K562 (cell line): ENCODE measurements around the gene DPH5. TPM values are rescaled to one million over a fixed set of nuclear protein-coding genes. Genes with fewer than 3 reads are reported as not detected.
A peak's percentile ranks its signal among the peaks of the same experiment; 100 is the strongest.

ENCODE experiments used
- ATF7 ChIP-seq: fragments of 450-650 bp; IDR thresholded peaks from 2 replicates; pipeline ENCODE4 v1.7.1; 2014; ENCODE audit warnings: mild to moderate bottlenecking, moderate library complexity
- CC2D1A ChIP-seq: fragments of 450-650 bp; IDR thresholded peaks from 2 replicates; pipeline ENCODE4 v1.6.1; 2017; ENCODE audit warnings: mild to moderate bottlenecking
- CCNT2 ChIP-seq: IDR thresholded peaks from 2 replicates; pipeline ENCODE4 v1.6.1; 2011; ENCODE audit warnings: borderline replicate concordance, low read depth, mild to moderate bottlenecking, moderate library complexity, mixed read lengths, low read length; ENCODE audit not compliant: insufficient read length; ENCODE audit errors: extremely low read depth
- CSDE1 ChIP-seq, 2 experiments: fragments of 450-650 bp; IDR thresholded peaks; 2 replicates each; pipeline ENCODE4 v1.6.1; 2016; ENCODE audit warnings: mild to moderate bottlenecking in 1 of 2
- EP400 ChIP-seq: fragments of 450-650 bp; IDR thresholded peaks from 2 replicates; pipeline ENCODE4 v1.6.1; 2017; ENCODE audit warnings: antibody characterized with exemption, mild to moderate bottlenecking, moderate library complexity
- ERF ChIP-seq: fragments of 450-650 bp; formaldehyde crosslinking; IDR thresholded peaks from 2 replicates; pipeline ENCODE4 v1.4.0; 2020; ENCODE audit warnings: mild to moderate bottlenecking, mixed read lengths
- ESRRA ChIP-seq: fragments of 450-650 bp; IDR thresholded peaks from 2 replicates; pipeline ENCODE4 v1.6.1; 2014; ENCODE audit warnings: low read depth, mild to moderate bottlenecking, moderate library complexity, borderline replicate concordance
- FOXP1 ChIP-seq: sonication (generic); formaldehyde crosslinking; IDR thresholded peaks from 2 replicates; pipeline ENCODE4 v1.8.0; 2022; ENCODE audit warnings: mild to moderate bottlenecking, missing genetic modification reagents
- KLF6 ChIP-seq: fragments of 250-450 bp; sonication (Bioruptor Pico); IDR thresholded peaks from 2 replicates; pipeline ENCODE4 v1.4.0; 2020; ENCODE audit warnings: mild to moderate bottlenecking, moderate library complexity, borderline replicate concordance
- MBD2 ChIP-seq: sonication (generic); IDR thresholded peaks from 2 replicates; pipeline ENCODE4 v1.6.1; 2016; ENCODE audit warnings: low read depth, borderline replicate concordance
- NCOR1 ChIP-seq: fragments of 450-650 bp; IDR thresholded peaks from 2 replicates; pipeline ENCODE4 v1.6.1; 2016; ENCODE audit warnings: mild to moderate bottlenecking, moderate library complexity
- NFIC ChIP-seq: fragments of 450-650 bp; IDR thresholded peaks from 2 replicates; pipeline ENCODE4 v1.6.1; 2017; ENCODE audit warnings: mild to moderate bottlenecking, inconsistent platforms
- NONO ChIP-seq, 2 experiments: fragments of 200-400 bp in 1 of 2; fragments of 450-650 bp in 1 of 2; formaldehyde crosslinking in 1 of 2; IDR thresholded peaks; 2 replicates each; pipeline ENCODE4 v1.6.1; 2017; ENCODE audit warnings: low read depth in 2 of 2, mild to moderate bottlenecking in 2 of 2, moderate library complexity in 2 of 2, low read length in 1 of 2
- POLR2AphosphoS5 ChIP-seq: IDR thresholded peaks from 2 replicates; pipeline ENCODE4 v1.6.1; 2011; ENCODE audit warnings: mild to moderate bottlenecking, low read depth, low read length, moderate library complexity; ENCODE audit not compliant: control insufficient read depth, insufficient read depth
- ZFX ChIP-seq: sonication (generic); formaldehyde crosslinking; IDR thresholded peaks from 2 replicates; pipeline ENCODE4 v1.8.0; 2022; ENCODE audit warnings: mild to moderate bottlenecking, missing genetic modification reagents, moderate library complexity
- ZKSCAN3 ChIP-seq: fragments of 250-450 bp; sonication (Bioruptor Pico); IDR thresholded peaks from 2 replicates; pipeline ENCODE4 v1.4.0; 2020
- ZNF778 ChIP-seq: fragments of 450-650 bp; formaldehyde crosslinking; IDR thresholded peaks from 2 replicates; pipeline ENCODE4 v1.4.0; 2020; ENCODE audit warnings: mild to moderate bottlenecking, moderate library complexity
- polyA plus RNA-seq, 8 experiments: library from polyadenylated mRNA; depleted of rRNA in 4 of 8; stranded (reverse) in 5 of 8; unstranded in 3 of 8; fragments of >200 nt; fragmentation: Nextera tagmentation in 2 of 8; fragmentation: Illumina TruSeq in 1 of 8; extraction: Ambion mirVana in 2 of 8; extraction: Trizol in 1 of 8; gene quantifications; 2 replicates each; pipeline versions ENCODE4 v1.2.1 to v1.2.3, GENCODE V29; 2011 to 2014; ENCODE audit warnings: inconsistent platforms in 1 of 8, missing spikeins in 1 of 8
- total RNA-seq, 7 experiments: library from RNA; depleted of rRNA in 6 of 7; stranded (reverse); fragments of >200 nt in 6 of 7; fragmentation: Illumina TruSeq in 2 of 7; extraction: Trizol in 2 of 7; gene quantifications; 2 replicates each; pipeline versions ENCODE4 v1.2.1 to v1.2.3, GENCODE V29; 2011 to 2021; ENCODE audit warnings: low replicate concordance in 1 of 7
- TF ChIP-seq, protein P1 (sequence below): fragments of 450-650 bp; IDR thresholded peaks from 2 replicates; pipeline ENCODE4 v1.6.1; 2017; ENCODE audit warnings: antibody characterized with exemption, mild to moderate bottlenecking
- TF ChIP-seq, protein P2 (sequence below): fragments of 250-450 bp; sonication (Bioruptor Pico); IDR thresholded peaks from 2 replicates; pipeline ENCODE4 v1.5.0; 2021; ENCODE audit warnings: mild to moderate bottlenecking, borderline replicate concordance
- TF ChIP-seq, protein P3 (sequence below): sonication (generic); IDR thresholded peaks from 2 replicates; pipeline ENCODE4 v1.6.1; 2016

DPH5 gene
- total and polyA plus RNA-seq, 9 of the 15 experiments (the other 6 are each of a cell fraction or from before 2014, with no cell fraction given), result 37.6 to 159 (median 89.7) TPM

DNA sequence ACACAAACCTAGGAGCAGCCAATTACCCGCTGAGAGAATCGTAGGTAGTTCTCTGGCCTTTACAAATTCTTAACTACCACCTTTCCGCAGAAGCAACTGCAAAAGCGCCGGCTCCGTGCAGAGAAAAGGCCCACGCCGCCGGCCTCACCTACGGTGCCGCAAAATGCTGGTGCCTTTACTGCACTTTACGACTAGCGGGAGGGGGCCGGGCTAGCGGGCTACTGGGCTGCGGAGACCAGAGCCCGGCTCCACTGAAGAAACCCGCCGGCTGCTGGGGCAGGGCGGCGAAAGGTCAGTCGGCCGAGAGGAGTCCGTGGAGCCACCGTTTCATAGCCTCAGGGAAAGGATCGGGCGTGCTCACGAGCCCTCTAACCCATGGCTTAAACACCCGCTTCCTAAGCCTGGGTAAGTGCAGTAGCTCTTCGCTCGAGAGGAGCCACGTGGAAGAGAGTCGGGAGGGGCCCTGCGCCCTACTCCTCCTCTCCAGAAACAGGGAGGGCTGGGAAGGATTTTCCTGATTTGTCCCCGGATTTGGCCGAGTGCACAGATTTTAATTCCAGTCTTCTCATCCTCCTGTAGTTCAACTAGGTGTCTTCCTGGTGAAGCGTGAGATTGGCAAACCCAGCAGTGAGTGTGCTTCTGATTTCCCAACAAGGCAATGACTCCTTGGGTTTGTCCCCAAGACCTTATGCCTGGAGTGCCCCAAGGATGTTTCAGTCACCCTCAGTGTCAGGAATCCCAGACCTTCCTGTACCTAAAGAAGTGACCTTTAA is at the start of gene DPH5 (continued):
- TF ChIP-seq, protein P1, sequence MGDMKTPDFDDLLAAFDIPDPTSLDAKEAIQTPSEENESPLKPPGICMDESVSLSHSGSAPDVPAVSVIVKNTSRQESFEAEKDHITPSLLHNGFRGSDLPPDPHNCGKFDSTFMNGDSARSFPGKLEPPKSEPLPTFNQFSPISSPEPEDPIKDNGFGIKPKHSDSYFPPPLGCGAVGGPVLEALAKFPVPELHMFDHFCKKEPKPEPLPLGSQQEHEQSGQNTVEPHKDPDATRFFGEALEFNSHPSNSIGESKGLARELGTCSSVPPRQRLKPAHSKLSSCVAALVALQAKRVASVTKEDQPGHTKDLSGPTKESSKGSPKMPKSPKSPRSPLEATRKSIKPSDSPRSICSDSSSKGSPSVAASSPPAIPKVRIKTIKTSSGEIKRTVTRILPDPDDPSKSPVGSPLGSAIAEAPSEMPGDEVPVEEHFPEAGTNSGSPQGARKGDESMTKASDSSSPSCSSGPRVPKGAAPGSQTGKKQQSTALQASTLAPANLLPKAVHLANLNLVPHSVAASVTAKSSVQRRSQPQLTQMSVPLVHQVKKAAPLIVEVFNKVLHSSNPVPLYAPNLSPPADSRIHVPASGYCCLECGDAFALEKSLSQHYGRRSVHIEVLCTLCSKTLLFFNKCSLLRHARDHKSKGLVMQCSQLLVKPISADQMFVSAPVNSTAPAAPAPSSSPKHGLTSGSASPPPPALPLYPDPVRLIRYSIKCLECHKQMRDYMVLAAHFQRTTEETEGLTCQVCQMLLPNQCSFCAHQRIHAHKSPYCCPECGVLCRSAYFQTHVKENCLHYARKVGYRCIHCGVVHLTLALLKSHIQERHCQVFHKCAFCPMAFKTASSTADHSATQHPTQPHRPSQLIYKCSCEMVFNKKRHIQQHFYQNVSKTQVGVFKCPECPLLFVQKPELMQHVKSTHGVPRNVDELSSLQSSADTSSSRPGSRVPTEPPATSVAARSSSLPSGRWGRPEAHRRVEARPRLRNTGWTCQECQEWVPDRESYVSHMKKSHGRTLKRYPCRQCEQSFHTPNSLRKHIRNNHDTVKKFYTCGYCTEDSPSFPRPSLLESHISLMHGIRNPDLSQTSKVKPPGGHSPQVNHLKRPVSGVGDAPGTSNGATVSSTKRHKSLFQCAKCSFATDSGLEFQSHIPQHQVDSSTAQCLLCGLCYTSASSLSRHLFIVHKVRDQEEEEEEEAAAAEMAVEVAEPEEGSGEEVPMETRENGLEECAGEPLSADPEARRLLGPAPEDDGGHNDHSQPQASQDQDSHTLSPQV, result peak; percentile 50; the same call in 1 of the 2 replicates
- TF ChIP-seq ZKSCAN3 (CRISPR knock-in tag), result no peak
- TF ChIP-seq CSDE1 (IDR thresholded peaks at IDR 0.05), result 0 out of 4 replicates have a peak, but pooled peaks of 1 of the 2 experiments have one; percentile 32
- 0 out of 2 replicates have a peak, but pooled peaks have one; percentile 33 for TF ChIP-seq KLF6 (CRISPR knock-in tag)
- TF ChIP-seq ESRRA, result peak; percentile 44; the same call in 1 of the 2 replicates
- TF ChIP-seq MBD2, result peak; percentile 62; the same call in 1 of the 2 replicates
- no peak for TF ChIP-seq CC2D1A
- TF ChIP-seq NFIC, result peak; percentile 36; the same call in 1 of the 2 replicates
- peak; percentile 61 for TF ChIP-seq CCNT2
- 0 out of 2 replicates have a peak, but pooled peaks have one; percentile 31 for TF ChIP-seq NCOR1
- TF ChIP-seq FOXP1, result peak; percentile 63; the same call in 1 of the 2 replicates
- TF ChIP-seq ZNF778 (CRISPR knock-in tag), result no peak
- peak; percentile 91 for TF ChIP-seq POLR2AphosphoS5
- TF ChIP-seq, protein P2, sequence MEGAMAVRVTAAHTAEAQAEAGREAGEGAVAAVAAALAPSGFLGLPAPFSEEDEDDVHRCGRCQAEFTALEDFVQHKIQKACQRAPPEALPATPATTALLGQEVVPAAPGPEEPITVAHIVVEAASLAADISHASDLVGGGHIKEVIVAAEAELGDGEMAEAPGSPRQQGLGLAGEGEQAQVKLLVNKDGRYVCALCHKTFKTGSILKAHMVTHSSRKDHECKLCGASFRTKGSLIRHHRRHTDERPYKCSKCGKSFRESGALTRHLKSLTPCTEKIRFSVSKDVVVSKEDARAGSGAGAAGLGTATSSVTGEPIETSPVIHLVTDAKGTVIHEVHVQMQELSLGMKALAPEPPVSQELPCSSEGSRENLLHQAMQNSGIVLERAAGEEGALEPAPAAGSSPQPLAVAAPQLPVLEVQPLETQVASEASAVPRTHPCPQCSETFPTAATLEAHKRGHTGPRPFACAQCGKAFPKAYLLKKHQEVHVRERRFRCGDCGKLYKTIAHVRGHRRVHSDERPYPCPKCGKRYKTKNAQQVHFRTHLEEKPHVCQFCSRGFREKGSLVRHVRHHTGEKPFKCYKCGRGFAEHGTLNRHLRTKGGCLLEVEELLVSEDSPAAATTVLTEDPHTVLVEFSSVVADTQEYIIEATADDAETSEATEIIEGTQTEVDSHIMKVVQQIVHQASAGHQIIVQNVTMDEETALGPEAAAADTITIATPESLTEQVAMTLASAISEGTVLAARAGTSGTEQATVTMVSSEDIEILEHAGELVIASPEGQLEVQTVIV (CRISPR knock-in tag), result peak; percentile 99
- 0 out of 2 replicates have a peak, but pooled peaks have one; percentile 40 for TF ChIP-seq ERF (CRISPR knock-in tag)
- no peak for TF ChIP-seq NONO (IDR thresholded peaks at IDR 0.05; ENCODE audit: low read depth in 2 of 2, low read length in 1 of 2)
- peak; percentile 91 for TF ChIP-seq ZFX (CRISPR knock-in tag)
- TF ChIP-seq EP400, result peak; percentile 99
- TF ChIP-seq, protein P3, sequence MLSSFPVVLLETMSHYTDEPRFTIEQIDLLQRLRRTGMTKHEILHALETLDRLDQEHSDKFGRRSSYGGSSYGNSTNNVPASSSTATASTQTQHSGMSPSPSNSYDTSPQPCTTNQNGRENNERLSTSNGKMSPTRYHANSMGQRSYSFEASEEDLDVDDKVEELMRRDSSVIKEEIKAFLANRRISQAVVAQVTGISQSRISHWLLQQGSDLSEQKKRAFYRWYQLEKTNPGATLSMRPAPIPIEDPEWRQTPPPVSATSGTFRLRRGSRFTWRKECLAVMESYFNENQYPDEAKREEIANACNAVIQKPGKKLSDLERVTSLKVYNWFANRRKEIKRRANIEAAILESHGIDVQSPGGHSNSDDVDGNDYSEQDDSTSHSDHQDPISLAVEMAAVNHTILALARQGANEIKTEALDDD, result no peak
- peak; percentile 70; the same call in 1 of the 2 replicates for TF ChIP-seq ATF7
